ENCODE data around the gene CALD1. TPM values are rescaled to one million over a fixed set of nuclear protein-coding genes. Genes with fewer than 3 reads are reported as not detected.
A peak's percentile ranks its signal among the peaks of the same experiment; 100 is the strongest.

Gene CALD1
- polyA plus RNA-seq, 6 donors from 2014 or later, result 0.12 to 1.3 (median 0.64) TPM; not detected in 1

DNA sequence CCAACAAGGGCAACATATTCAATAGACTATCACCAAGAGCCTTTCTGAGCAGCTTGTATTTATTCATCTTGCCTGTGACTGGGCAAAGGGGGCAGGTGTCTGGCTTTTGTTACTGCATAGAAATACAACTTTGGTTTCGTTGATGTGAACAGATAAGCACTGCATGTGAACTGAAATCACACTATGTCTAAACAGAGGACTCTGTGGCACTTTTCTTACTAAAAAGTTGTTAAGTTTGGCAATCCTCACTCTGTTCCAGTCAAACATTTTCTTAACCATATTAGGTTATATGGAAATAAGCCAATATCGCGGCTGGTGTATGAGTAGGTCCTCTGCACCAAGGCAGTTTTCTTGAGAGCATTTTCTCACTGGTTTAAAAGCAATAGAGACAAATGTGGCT lies 48.5 kb downstream of the CALD1 start:
- Mint-ChIP-seq H3K27ac (no peak overlapping the region), H3K36me3 (no peaks in the 10 kb centered on the region), H3K27me3 (peaks cover 0 to 20% (median 16%) of the 10 kb centered on the region in 3 donors), H3K9me3 (no peaks in the 10 kb centered on the region), H3K4me1 (no peaks in the 10 kb centered on the region), H3K4me3 (no peak overlapping the region)
- DNase-seq (no peak), ATAC-seq (ENCODE audit: low read depth in 2 of 2) (no peak)

DNA sequence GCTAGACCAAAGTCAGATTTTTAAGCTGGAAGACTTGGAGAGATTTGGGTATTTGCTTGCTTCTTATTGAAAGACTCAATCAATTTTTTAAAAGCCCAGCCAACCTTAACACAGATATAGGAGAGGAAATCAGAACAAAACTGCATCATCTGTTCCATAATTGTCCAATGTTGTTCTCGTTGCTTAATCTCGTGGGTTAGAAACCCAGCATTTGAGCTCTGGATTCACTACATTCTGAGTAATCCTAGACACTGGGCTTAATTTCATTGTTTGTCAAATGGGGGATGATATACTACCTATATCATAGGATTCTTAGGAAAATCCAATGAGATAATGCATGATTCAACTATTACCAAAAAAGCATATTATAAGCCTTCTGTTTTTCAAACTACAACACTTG lies 48.9 kb downstream of the CALD1 start:
- DNase-seq (no peak), ATAC-seq (ENCODE audit: low read depth in 2 of 2) (no peak)
- Mint-ChIP-seq H3K9me3 (no peaks in the 10 kb centered on the region), H3K27ac (no peak overlapping the region), H3K36me3 (no peaks in the 10 kb centered on the region), H3K4me1 (no peaks in the 10 kb centered on the region), H3K4me3 (no peak overlapping the region), H3K27me3 (peaks cover 0 to 20% (median 16%) of the 10 kb centered on the region in 3 donors)

DNA sequence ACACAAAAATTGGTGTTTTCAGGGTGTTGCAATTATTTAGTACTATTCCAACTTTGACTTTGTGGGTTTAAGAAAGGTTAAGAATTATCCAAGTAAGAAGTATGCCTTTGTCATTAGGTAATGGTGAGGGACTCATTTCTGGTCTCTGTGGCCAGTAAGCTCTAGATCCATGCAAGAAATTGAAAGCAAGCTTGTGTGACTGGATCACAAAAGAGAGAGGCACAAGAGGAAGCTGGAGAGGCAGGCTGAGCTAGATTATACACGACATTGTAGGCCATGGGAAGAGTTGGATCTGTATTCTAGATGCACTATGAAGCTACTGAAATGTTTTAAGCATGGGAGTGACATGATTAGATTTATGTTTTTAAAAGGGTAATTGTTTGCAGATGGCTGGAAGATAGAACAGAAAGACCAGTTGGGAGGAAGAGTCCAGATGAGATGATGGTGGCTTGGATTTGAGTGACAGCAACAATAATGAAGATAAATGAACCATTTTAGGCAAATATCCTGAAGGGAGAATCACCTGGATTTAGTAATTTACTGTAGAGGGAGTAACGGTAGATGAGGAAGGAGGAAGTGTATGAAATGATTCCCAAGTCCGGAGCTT lies 50.0 kb downstream of the CALD1 start:
- no peak for ATAC-seq (ENCODE audit: low read depth in 2 of 2)
- H3K36me3 Mint-ChIP-seq, result no peaks in the 10 kb centered on the region
- DNase-seq, result no peak
- H3K4me1 Mint-ChIP-seq, result no peaks in the 10 kb centered on the region
- peaks cover 0 to 20% (median 16%) of the 10 kb centered on the region in 3 donors for H3K27me3 Mint-ChIP-seq
- H3K9me3 Mint-ChIP-seq, result no peaks in the 10 kb centered on the region
- no peak overlapping the region for H3K27ac Mint-ChIP-seq
- no peak overlapping the region for H3K4me3 Mint-ChIP-seq

GRCh38 chr7:134831862-134832261 lies 52.4 kb downstream of the CALD1 start:
- Mint-ChIP-seq H3K36me3 (no peaks in the 10 kb centered on the region), H3K27me3 (peaks cover 0 to 16% (median 11%) of the 10 kb centered on the region in 3 donors), H3K4me1 (no peaks in the 10 kb centered on the region), H3K27ac (peak overlapping the region in 3 of 6 donors; percentile 60 to 95 (median 91)), H3K4me3 (peak overlapping the region in 6 of 8 donors; percentile 6 to 65 (median 50)), H3K9me3 (no peaks in the 10 kb centered on the region)
- DNase-seq, result no peak
- no peak for ATAC-seq (ENCODE audit: low read depth in 2 of 2)

DNA sequence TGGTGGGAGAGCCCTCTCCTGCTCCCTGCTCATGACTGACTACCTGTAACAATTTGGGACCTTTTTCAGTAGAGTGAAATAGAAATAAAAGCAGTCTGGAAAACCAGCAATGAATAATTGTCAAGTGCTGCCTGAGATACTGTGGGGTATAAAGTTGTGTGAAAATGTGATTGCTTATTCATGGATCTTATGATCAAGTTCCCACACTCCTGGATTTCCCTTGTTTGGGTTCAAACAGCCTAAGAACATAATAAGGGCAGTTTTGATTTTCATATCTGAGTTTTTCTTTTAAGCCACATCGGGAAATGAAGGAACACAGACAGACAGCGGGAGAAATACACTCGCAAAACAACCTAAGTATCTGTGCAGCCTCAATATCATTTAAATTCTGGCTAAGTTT lies 52.9 kb downstream of the CALD1 start:
- Mint-ChIP-seq H3K36me3 (no peaks in the 10 kb centered on the region), H3K4me3 (no peak overlapping the region), H3K27ac (no peak overlapping the region), H3K4me1 (no peaks in the 10 kb centered on the region), H3K27me3 (peaks cover 0 to 16% (median 9%) of the 10 kb centered on the region in 3 donors), H3K9me3 (no peaks in the 10 kb centered on the region)
- DNase-seq (no peak), ATAC-seq (ENCODE audit: low read depth in 2 of 2) (no peak)

GRCh38 chr7:134834689-134835462 lies 55.4 kb downstream of the CALD1 start:
- H3K4me3 Mint-ChIP-seq, result no peak overlapping the region
- ATAC-seq (ENCODE audit: low read depth in 2 of 2), result no peak
- H3K9me3 Mint-ChIP-seq, result no peaks in the 10 kb centered on the region
- H3K4me1 Mint-ChIP-seq, result no peaks in the 10 kb centered on the region
- DNase-seq, result no peak
- peaks cover under 1 to 10% (median 8%) of the 10 kb centered on the region in 3 donors for H3K27me3 Mint-ChIP-seq
- no peaks in the 10 kb centered on the region for H3K36me3 Mint-ChIP-seq
- H3K27ac Mint-ChIP-seq, result peak overlapping the region in 1 of 6 donors; percentile 47

DNA sequence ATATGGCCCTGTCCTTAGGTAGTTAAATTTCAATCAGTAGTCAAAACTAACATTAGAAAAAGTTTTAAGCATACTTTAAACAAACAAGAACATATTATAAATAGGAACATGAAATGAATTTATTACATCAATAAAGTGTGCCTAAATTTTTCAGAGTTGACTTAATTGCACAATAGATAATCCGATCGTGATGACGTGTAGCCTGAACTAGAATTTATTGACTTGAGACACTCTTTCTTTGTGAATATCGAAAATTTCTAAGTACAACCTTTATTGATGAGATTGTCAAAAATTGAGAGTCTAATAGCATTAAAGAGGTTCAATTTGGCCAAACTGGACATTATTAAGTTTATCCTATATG lies 56.0 kb downstream of the CALD1 start:
- DNase-seq, result no peak
- Mint-ChIP-seq H3K4me3 (no peak overlapping the region), H3K9me3 (peaks cover 0 to 1% (median 0%) of the 10 kb centered on the region in 7 donors), H3K27me3 (peaks cover 5 to 13% (median 9%) of the 10 kb centered on the region in 3 donors), H3K4me1 (no peaks in the 10 kb centered on the region), H3K36me3 (no peaks in the 10 kb centered on the region), H3K27ac (no peak overlapping the region)
- ATAC-seq (ENCODE audit: low read depth in 2 of 2), result no peak

DNA sequence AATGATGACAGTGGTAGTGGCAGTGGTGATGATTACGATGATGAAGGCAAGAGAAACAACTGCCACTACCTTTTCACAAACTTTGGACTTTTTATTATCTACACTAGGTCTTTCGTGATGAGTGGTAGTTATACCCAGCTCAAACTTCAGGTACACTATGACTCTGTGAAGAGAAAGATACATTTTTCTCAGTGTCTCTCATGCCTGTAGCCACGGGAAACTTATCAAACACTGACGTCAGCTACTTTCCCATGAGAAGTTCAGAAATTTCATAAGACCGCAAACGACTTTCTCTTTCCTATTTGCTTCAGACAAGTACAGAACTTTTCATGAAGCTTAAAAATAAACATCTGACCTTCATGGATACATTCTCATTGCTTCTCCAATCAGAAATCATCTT lies 57.0 kb downstream of the CALD1 start:
- Mint-ChIP-seq H3K36me3 (no peaks in the 10 kb centered on the region), H3K9me3 (peaks cover 0 to 2% (median 0%) of the 10 kb centered on the region in 7 donors), H3K4me3 (no peak overlapping the region), H3K4me1 (no peaks in the 10 kb centered on the region), H3K27ac (no peak overlapping the region), H3K27me3 (peaks cover 5 to 17% (median 8%) of the 10 kb centered on the region in 3 donors)
- ATAC-seq (ENCODE audit: low read depth in 2 of 2), result no peak
- no peak for DNase-seq

DNA sequence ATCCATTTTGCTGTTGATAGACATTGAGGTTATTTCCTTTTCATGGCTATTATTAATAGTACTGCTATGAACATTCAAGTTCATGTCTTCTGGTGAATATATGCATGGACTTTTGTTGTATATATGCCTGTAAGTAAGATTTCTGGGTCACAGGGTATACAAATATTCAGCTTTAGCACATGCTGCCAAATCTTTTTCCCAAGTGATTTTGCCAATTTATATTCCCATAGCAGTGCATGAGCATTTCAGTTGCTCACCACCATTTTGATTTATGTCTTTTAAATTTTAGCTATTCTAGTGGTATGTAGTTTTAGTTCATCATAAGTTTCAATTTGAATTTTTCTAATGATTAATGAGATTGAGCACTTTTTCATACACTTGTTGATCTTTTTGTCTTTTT lies 59.9 kb downstream of the CALD1 start:
- peak overlapping the region in 1 of 6 donors; percentile 49 for H3K27ac Mint-ChIP-seq
- ATAC-seq (ENCODE audit: low read depth in 2 of 2), result no peak

DNA sequence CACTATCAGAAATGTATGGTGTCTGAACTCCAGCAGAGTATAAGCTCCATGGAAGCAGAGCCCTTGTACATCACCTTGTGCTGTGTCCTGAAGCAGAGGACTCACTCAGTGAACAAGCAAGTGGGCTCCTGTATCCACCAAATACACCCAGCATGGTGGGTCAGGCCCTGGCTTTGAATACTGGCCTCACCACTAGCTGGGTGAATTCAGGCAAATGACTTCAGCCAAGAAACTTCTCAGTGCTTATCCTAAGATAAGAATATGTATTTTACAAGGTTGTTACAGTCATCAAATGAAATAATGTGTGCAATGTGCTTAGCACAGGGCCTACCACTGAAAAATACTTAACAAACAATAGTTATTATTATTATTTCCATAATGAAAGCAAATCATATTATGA lies 62.6 kb downstream of the CALD1 start:
- ATAC-seq (ENCODE audit: low read depth in 2 of 2) (no peak), DNase-seq (no peak)
- H3K4me1 Mint-ChIP-seq, result no peaks in the 10 kb centered on the region
- peaks cover 0 to 2% (median 0%) of the 10 kb centered on the region in 7 donors for H3K9me3 Mint-ChIP-seq
- no peak overlapping the region for H3K4me3 Mint-ChIP-seq
- H3K27ac Mint-ChIP-seq, result no peak overlapping the region
- no peaks in the 10 kb centered on the region for H3K36me3 Mint-ChIP-seq
- peaks cover 0 to 22% (median 14%) of the 10 kb centered on the region in 3 donors for H3K27me3 Mint-ChIP-seq

More for the DNA sequence above, 59.9 kb downstream of the CALD1 start:
- Mint-ChIP-seq H3K36me3 (no peaks in the 10 kb centered on the region), H3K27me3 (peaks cover 0 to 22% (median 5%) of the 10 kb centered on the region in 3 donors), H3K4me1 (no peaks in the 10 kb centered on the region), H3K4me3 (no peak overlapping the region), H3K9me3 (peaks cover 0 to 2% (median 0%) of the 10 kb centered on the region in 7 donors)
- no peak for DNase-seq

GRCh38 chr7:134842886-134843430 lies 63.5 kb downstream of the CALD1 start:
- DNase-seq (no peak), ATAC-seq (ENCODE audit: low read depth in 2 of 2) (no peak)
- Mint-ChIP-seq H3K4me1 (no peaks in the 10 kb centered on the region), H3K36me3 (no peaks in the 10 kb centered on the region), H3K4me3 (no peak overlapping the region), H3K27me3 (peaks cover 0 to 22% (median 14%) of the 10 kb centered on the region in 3 donors), H3K27ac (no peak overlapping the region), H3K9me3 (peaks cover 0 to 2% (median 0%) of the 10 kb centered on the region in 7 donors)

DNA sequence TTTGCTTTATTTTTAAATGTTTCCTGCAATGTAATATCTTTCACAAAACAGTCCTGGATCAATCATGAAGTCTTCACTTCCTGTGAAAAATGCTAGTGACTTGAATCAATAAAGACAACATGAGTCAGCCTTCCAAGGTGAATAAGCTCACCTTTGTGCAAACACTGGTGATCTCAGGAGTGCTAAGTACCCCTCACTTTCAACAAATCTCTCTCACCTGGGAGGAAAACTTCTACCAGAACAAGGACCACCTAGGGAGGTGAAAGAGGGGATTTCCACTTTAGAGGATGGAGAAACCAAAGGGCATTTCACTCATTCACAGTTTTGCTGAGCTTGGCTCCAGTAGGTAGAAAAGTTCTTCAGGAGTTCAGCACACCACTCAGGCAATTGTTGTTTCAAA lies 64.8 kb downstream of the CALD1 start:
- Mint-ChIP-seq H3K27me3 (peaks cover 0 to 21% (median 14%) of the 10 kb centered on the region in 3 donors), H3K4me1 (no peaks in the 10 kb centered on the region), H3K36me3 (no peaks in the 10 kb centered on the region), H3K4me3 (no peak overlapping the region), H3K9me3 (peaks cover 0 to 2% (median 0%) of the 10 kb centered on the region in 7 donors), H3K27ac (peak overlapping the region in 1 of 6 donors; percentile 40)
- no peak for DNase-seq
- ATAC-seq (ENCODE audit: low read depth in 2 of 2), result no peak

GRCh38 chr7:134845461-134845860 lies 66.0 kb downstream of the CALD1 start:
- DNase-seq (no peak), ATAC-seq (ENCODE audit: low read depth in 2 of 2) (no peak)
- peaks cover 0 to under 1% (median 0%) of the 10 kb centered on the region in 7 donors for H3K9me3 Mint-ChIP-seq
- no peaks in the 10 kb centered on the region for H3K36me3 Mint-ChIP-seq
- H3K4me1 Mint-ChIP-seq, result no peaks in the 10 kb centered on the region
- H3K27ac Mint-ChIP-seq, result no peak overlapping the region
- peaks cover 0 to 9% (median 8%) of the 10 kb centered on the region in 3 donors for H3K27me3 Mint-ChIP-seq
- no peak overlapping the region for H3K4me3 Mint-ChIP-seq

All from naive B cell (primary cell).